VCaP (cell line): Measurements from ENCODE around the gene CLEC12A.

Experiments
- H3K27ac ChIP-seq: fragments of 450-650 bp; 2 replicates; pipeline ENCODE4 v1.5.1; 2017
- CTCF ChIP-seq: fragments of 450-650 bp; conservative IDR thresholded peaks from 2 replicates; pipeline ENCODE4 v1.5.1; 2017; ENCODE audit warnings: mild to moderate bottlenecking, moderate library complexity

The CLEC12A gene

DNA sequence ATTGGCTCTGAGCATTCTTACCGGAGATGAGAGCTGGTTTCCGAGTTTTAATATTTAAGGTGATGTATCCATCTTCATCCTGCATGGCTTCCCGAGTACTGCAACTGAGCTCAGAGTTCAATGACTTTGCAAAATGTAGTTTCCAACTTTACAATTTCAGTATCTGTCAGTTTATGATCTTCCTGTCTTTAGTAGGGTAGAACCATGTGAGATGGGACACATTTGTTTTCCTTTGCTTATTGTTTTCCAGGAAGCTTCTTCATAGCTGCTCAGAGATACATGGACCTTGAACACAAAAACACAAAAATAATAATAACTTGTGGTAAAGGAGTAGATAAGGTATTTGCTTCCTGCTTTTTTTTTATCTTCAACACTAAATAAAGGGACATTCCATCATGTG is 27.8 kb downstream of the CLEC12A start, which contains the start of gene CLEC1B:
CLEC1B (minus strand) TSS at position 106 of the 400 bp plus-strand sequence; CDS start at position 85, 21 bp downstream.
- TF ChIP-seq CTCF = no peak

GRCh38 chr12:10001171-10001776 is 30.1 kb downstream of the CLEC12A start:
- TF ChIP-seq CTCF = no peak
- H3K27ac ChIP-seq = no peak overlapping the region

More for the DNA sequence above, 27.8 kb downstream of the CLEC12A start, which contains the start of gene CLEC1B:
- H3K27ac ChIP-seq = no peak within 1 kb of the TSS

DNA sequence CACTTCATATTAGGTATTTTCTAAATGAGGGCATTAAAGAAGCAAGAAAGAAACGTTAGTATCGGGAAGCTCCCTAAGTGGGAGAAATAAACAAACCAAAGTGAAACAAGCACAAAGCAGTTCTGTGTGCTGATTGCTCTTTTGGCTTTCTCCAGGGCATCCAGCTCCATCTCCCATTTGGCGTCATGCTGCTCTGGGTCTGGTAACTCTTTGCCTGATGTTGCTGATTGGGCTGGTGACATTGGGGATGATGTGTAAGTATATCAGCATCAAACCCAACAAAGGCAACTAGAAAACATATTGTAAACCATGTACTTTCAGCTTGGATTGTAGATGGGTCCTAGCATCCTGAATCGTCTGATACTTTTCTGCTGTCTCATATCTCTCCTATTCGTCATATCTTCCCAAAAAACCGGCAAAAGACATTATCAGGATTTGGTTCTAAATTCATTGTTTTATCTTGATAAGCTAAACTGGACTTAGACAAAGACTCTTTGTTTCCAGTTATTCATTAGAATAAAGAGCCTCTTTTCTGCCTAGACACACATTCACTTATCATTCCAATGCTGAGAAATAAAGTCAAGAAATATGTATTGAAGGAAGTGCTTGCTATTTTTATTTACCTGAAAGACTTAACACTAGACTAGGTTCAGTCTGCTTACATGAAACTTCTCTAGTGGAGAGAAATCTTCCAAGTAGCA is 41.6 kb downstream of the CLEC12A start:
- H3K27ac ChIP-seq = no peak overlapping the region
- TF ChIP-seq CTCF = no peak

- TF ChIP-seq CTCF = no peak
Measured at GRCh38 chr12:10015450-10015849, 44.2 kb downstream of the CLEC12A start.

DNA sequence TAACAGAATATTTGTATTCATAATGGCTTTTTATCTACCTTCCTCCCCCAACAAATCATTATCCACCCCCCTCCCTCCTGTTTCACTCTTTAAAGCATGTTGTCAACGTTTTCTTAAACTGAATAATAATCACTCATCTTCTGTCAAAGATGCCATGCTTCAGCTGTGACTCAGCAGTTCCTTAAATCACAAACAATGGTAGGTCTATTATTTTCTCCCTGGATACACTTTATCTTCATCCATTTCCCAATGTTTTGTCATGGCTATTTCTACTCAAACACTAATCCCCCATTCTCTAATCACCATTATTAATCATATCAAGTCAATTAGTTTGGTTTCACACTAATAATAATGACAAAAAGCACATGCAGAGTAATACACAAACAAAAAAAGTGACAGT is 45.7 kb downstream of the CLEC12A start:
- H3K27ac ChIP-seq = no peak overlapping the region
- TF ChIP-seq CTCF = no peak

More at GRCh38 chr12:10015450-10015849, 44.2 kb downstream of the CLEC12A start:
- no peak overlapping the region for H3K27ac ChIP-seq

GRCh38 chr12:10018386-10018785 is 47.2 kb downstream of the CLEC12A start:
- H3K27ac ChIP-seq = no peak overlapping the region
- TF ChIP-seq CTCF = no peak

DNA sequence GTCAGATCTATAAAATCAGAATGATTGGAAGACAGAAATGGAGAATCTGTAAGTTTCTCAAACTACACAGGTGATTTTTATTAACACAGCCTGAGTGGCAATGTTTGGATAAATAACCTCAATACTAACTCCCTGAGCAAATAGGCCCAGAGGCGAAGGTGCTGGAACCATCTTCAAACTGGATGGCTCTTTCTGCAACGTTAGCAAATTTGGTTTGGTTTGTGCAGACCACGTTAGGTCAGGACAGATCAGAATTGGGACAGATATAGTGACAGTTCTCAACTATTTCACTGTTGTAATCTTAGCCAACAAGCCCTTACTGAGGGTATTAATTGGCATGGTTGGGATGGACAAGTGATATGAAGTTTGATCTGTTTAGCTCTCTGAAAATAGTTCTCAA is 50.1 kb downstream of the CLEC12A start:
- no peak for TF ChIP-seq CTCF
- no peak overlapping the region for H3K27ac ChIP-seq
